ENCODE results near the gene LPAR1.

The LPAR1 gene

GRCh38 chr9:110916403-110916802 lies 121.9 kb downstream of the LPAR1 start:
- DNase-seq, result no peak
- Histone ChIP-seq H3K27me3 (no peaks in the 10 kb centered on the region), H3K36me3 (no peaks in the 10 kb centered on the region), H3K4me3 (ENCODE audit: low read depth, low read length) (no peak overlapping the region), H3K4me1 (no peaks in the 10 kb centered on the region), H3K9me3 (no peaks in the 10 kb centered on the region)
- no peak for TF ChIP-seq CTCF (IDR thresholded peaks at IDR 0.05; ENCODE audit: low read depth, low read length)

GRCh38 chr9:110912419-110913291 lies 125.6 kb downstream of the LPAR1 start:
- TF ChIP-seq CTCF (IDR thresholded peaks at IDR 0.05; ENCODE audit: low read depth, low read length), result no peak
- H3K4me1 ChIP-seq, result no peaks in the 10 kb centered on the region
- no peaks in the 10 kb centered on the region for H3K9me3 ChIP-seq
- H3K27me3 ChIP-seq, result no peaks in the 10 kb centered on the region
- DNase-seq, result no peak
- H3K36me3 ChIP-seq, result no peaks in the 10 kb centered on the region
- H3K4me3 ChIP-seq (ENCODE audit: low read depth, low read length), result no peak overlapping the region

- H3K4me3 ChIP-seq (ENCODE audit: low read depth, low read length), result no peak overlapping the region
- H3K36me3 ChIP-seq, result no peaks in the 10 kb centered on the region
- H3K27me3 ChIP-seq, result no peaks in the 10 kb centered on the region
- no peaks in the 10 kb centered on the region for H3K4me1 ChIP-seq
- DNase-seq, result no peak
- no peaks in the 10 kb centered on the region for H3K9me3 ChIP-seq
- no peak for TF ChIP-seq CTCF (IDR thresholded peaks at IDR 0.05; ENCODE audit: low read depth, low read length)
Observed at GRCh38 chr9:110911659-110912418, 126.4 kb downstream of the LPAR1 start.

- no peaks in the 10 kb centered on the region for H3K36me3 ChIP-seq
- TF ChIP-seq CTCF (IDR thresholded peaks at IDR 0.05; ENCODE audit: low read depth, low read length), result no peak
- H3K27me3 ChIP-seq, result no peaks in the 10 kb centered on the region
- no peak for DNase-seq
- no peaks in the 10 kb centered on the region for H3K4me1 ChIP-seq
- no peaks in the 10 kb centered on the region for H3K9me3 ChIP-seq
- no peak overlapping the region for H3K4me3 ChIP-seq (ENCODE audit: low read depth, low read length)
Observed at GRCh38 chr9:110908894-110909293, 129.4 kb downstream of the LPAR1 start.

DNA sequence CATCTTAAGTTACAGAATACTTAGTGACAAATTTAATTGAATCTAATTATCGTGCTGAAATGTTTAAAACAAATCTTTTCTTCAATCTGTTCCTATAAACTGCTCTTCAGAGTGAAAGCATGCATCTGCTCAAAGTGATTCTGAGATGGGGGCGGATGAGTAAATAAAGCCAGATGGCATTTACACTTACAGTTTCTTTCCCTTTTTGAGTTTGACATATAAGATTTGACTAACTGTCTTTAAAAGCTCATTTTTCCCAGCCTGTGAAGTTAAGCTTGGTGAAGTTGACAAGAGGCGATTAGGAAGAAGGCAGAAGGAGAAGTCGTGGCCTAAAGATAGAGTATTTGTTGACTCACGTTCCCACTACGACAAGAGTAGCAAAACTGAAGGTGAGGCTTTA lies 137.4 kb downstream of the LPAR1 start:
- Histone ChIP-seq H3K27me3 (no peaks in the 10 kb centered on the region), H3K4me1 (no peaks in the 10 kb centered on the region), H3K4me3 (ENCODE audit: low read depth, low read length) (no peak overlapping the region), H3K36me3 (no peaks in the 10 kb centered on the region), H3K9me3 (no peaks in the 10 kb centered on the region; the same call in 1 of the 2 replicates)
- no peak for TF ChIP-seq CTCF (IDR thresholded peaks at IDR 0.05; ENCODE audit: low read depth, low read length)
- no peak for DNase-seq

DNA sequence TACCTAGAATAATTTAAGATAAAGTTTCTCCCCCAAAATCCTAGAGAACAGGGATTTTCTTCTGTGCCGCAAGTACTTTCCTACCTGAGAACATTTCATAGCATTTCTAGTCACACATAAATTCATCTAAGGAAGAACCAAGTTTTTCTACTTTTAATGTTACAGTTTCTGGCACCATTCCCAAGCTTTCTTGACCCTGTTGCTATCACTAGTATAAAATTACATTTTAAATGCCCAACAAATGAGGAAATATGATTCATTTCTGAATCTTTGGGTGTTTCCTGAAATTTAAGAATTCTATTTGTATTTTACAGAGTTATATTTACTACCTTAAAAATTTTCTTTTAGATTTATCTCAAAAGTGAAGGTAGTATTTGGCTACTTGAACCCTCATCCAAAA lies 137.8 kb downstream of the LPAR1 start:
- TF ChIP-seq CTCF (IDR thresholded peaks at IDR 0.05; ENCODE audit: low read depth, low read length), result no peak
- Histone ChIP-seq H3K9me3 (no peaks in the 10 kb centered on the region; the same call in 1 of the 2 replicates), H3K27me3 (no peaks in the 10 kb centered on the region), H3K36me3 (no peaks in the 10 kb centered on the region), H3K4me1 (no peaks in the 10 kb centered on the region), H3K4me3 (ENCODE audit: low read depth, low read length) (no peak overlapping the region)
- no peak for DNase-seq

Data from BE2C (cell line).